Glutamatergic neuron (in vitro differentiated cells): ENCODE data around the gene CC2D2A. TPM values are rescaled to one million over a fixed set of nuclear protein-coding genes. Genes with fewer than 3 reads are reported as not detected.

Source experiments
- DNase-seq: peaks from one replicate; pipeline ENCODE4 v3.0.0; 2022
- H3K27ac Mint-ChIP-seq: one replicate; pipeline ENCODE4 v1.8.0; 2020; ENCODE audit warnings: mild to moderate bottlenecking, mixed read lengths, inconsistent platforms; ENCODE audit not compliant: unreplicated experiment
- H3K27me3 Mint-ChIP-seq: one replicate; pipeline ENCODE4 v1.8.0; 2020; ENCODE audit warnings: mild to moderate bottlenecking, moderate library complexity, mixed read lengths, inconsistent platforms; ENCODE audit not compliant: unreplicated experiment
- H3K36me3 Mint-ChIP-seq: one replicate; pipeline ENCODE4 v1.8.0; 2020; ENCODE audit warnings: mild to moderate bottlenecking, mixed read lengths, inconsistent platforms; ENCODE audit not compliant: unreplicated experiment
- H3K4me1 Mint-ChIP-seq: one replicate; pipeline ENCODE4 v1.8.0; 2020; ENCODE audit warnings: mild to moderate bottlenecking, low read depth, mixed read lengths, inconsistent platforms; ENCODE audit not compliant: unreplicated experiment
- H3K4me3 Mint-ChIP-seq: one replicate; pipeline ENCODE4 v1.8.0; 2020; ENCODE audit warnings: mild to moderate bottlenecking, mixed read lengths, inconsistent platforms; ENCODE audit not compliant: unreplicated experiment
- H3K9me3 Mint-ChIP-seq: one replicate; pipeline ENCODE4 v1.8.0; 2020; ENCODE audit warnings: mild to moderate bottlenecking, moderate library complexity, mixed read lengths, inconsistent platforms; ENCODE audit not compliant: unreplicated experiment
- total RNA-seq: library from RNA; stranded (reverse); fragmentation: NEBNext Ultra II Directional; extraction: Animal tissue kit (Norgen Biotek cat#: 25700); gene quantifications from one replicate; pipeline ENCODE4 v1.2.1, GENCODE V29; 2021; ENCODE audit not compliant: unreplicated experiment
- TF ChIP-seq, protein P1 (sequence below): fragments of 200-600 bp; sonication (generic); IDR thresholded peaks from one replicate; pipeline ENCODE4 v1.5.0; 2021; ENCODE audit not compliant: partially characterized antibody, unreplicated experiment

CC2D2A gene
- total RNA-seq, 1 donor from 2014 or later = 13.3 TPM

DNA sequence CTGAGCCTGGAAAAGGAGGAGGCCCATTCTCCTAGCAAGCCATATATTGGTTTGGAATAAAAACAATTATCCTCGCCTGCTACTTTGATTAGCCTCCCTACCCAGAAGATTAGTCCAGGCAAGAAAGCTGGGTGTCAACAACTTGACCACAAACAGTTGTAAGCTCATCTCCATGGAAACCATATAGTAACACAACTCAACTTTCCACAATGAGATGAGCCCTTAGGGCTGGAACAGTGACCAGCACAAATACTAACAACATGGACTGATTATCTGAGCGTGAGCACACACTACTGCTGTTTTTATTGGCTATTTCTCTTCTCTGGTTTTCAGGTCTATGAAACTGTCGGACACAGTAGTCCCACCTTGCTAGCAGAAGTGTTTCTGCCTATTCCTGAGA, 80.8 kb downstream of the CC2D2A start:
- Mint-ChIP-seq H3K4me3 (no peak overlapping the region), H3K27me3 (peaks cover 2% of the 10 kb centered on the region), H3K27ac (no peak overlapping the region), H3K4me1 (peaks cover under 1% of the 10 kb centered on the region), H3K9me3 (no peaks in the 10 kb centered on the region), H3K36me3 (no peaks in the 10 kb centered on the region)
- no peak for DNase-seq
- TF ChIP-seq, protein P1, sequence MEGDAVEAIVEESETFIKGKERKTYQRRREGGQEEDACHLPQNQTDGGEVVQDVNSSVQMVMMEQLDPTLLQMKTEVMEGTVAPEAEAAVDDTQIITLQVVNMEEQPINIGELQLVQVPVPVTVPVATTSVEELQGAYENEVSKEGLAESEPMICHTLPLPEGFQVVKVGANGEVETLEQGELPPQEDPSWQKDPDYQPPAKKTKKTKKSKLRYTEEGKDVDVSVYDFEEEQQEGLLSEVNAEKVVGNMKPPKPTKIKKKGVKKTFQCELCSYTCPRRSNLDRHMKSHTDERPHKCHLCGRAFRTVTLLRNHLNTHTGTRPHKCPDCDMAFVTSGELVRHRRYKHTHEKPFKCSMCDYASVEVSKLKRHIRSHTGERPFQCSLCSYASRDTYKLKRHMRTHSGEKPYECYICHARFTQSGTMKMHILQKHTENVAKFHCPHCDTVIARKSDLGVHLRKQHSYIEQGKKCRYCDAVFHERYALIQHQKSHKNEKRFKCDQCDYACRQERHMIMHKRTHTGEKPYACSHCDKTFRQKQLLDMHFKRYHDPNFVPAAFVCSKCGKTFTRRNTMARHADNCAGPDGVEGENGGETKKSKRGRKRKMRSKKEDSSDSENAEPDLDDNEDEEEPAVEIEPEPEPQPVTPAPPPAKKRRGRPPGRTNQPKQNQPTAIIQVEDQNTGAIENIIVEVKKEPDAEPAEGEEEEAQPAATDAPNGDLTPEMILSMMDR = no peak

DNA sequence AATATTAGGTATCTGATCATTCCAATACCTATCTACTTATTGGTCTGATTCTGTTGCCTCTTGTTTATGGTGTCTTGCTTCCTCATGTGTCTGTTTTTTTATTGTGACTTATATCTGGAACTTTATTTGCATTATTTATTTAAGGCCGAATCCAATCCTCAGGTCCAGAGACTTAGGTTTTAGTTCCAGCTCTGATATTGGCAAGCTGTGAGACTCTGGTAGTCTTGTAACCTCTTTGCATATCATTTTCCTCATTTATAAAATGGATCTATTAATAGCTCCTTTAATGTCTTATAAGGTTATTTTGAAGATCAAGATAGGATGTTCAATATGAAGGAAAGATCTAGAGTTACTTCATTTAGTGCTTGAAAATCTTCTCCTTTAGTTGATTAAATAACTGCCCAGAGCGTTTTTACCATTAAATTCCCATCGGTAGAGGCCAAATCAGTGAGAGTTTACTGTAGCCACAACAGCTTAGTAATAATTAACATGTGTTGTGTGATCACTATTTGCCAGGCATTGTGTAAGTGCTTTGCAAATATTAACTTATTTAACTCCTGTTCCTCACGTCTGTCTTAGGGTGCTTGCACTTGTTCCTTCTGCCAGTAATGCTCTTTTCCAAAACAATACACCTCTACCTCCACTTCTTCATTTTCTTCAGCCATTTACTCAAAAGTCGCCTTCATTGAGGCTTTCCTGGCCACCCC, 82.2 kb downstream of the CC2D2A start:
- DNase-seq = no peak
- no peak overlapping the region for H3K4me3 Mint-ChIP-seq
- TF ChIP-seq, protein P1 = no peak
- H3K27me3 Mint-ChIP-seq = peaks cover 2% of the 10 kb centered on the region
- H3K9me3 Mint-ChIP-seq = no peaks in the 10 kb centered on the region
- no peaks in the 10 kb centered on the region for H3K36me3 Mint-ChIP-seq
- H3K27ac Mint-ChIP-seq = no peak overlapping the region
- no peaks in the 10 kb centered on the region for H3K4me1 Mint-ChIP-seq

DNA sequence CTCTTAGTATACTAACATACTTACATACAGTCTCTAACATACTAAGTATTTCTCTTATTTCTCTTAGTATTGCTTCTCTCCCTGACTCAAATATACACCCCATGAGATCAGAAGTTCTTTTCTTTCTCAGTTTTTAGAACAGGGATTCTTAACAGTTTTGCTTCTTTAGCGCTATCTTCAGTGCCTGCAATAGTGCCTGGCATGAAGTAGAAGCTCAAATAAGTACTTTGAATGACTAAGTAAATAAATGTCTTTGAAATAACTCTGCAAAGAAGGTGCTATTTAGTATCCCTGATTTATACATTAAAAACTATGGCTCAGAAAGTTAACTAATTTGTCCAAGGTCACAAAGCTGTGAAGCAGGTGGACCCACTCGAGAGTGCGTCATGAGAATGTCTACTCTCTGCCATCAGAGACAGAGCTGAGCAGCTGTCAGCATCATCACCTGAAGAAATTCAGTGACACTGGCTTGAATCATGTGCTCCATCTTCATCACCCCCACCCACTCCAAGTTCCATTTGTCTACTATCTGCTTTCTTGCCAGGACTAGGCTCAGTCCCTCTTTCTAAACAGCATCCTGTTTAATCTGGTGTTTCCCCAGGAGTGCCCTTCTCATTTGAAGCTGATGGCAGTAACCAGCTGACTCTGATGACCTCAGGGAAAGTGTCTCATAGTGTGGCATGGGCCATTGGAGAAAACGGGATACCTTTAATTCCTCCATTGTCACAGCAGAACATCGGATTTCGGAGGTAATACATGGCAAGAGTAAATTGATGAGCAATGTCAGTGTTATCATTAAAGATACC, 83.1 kb downstream of the CC2D2A start:
- H3K27me3 Mint-ChIP-seq = peaks cover 1% of the 10 kb centered on the region
- no peak overlapping the region for H3K4me3 Mint-ChIP-seq
- no peak overlapping the region for H3K27ac Mint-ChIP-seq
- no peak for DNase-seq
- H3K9me3 Mint-ChIP-seq = no peaks in the 10 kb centered on the region
- H3K36me3 Mint-ChIP-seq = no peaks in the 10 kb centered on the region
- TF ChIP-seq, protein P1 = no peak
- no peaks in the 10 kb centered on the region for H3K4me1 Mint-ChIP-seq

DNA sequence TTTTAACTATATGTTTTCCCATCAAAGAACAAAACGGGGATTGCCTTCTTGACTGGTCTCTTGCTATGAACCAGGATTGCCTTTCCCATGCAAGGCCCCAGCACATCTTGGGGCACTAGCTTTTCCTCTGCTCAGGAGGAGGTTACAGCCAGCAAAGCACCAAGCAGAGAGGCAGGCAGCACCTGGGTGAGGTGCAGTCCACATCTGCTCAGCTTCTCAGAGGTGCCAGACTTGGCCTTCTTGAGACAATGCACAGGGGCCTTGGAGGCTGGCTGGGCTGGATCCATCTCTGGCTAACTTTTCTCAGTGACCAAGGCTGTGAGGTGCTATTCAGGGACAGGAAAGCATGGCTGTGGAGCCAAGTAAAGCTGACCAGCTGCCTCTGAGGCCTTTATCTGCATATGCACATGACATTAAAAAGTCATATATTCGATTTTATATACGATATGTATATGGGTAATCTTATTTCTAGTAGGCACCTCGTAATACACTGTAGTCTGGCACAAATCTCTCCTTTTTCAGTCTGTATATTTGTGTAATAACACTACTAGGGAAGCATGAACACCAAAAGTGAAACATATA, 86.9 kb downstream of the CC2D2A start:
- TF ChIP-seq, protein P1 = no peak
- DNase-seq = no peak
- no peak overlapping the region for H3K27ac Mint-ChIP-seq
- peaks cover 2% of the 10 kb centered on the region for H3K27me3 Mint-ChIP-seq
- H3K4me3 Mint-ChIP-seq = no peak overlapping the region
- no peaks in the 10 kb centered on the region for H3K4me1 Mint-ChIP-seq
- no peaks in the 10 kb centered on the region for H3K9me3 Mint-ChIP-seq
- no peaks in the 10 kb centered on the region for H3K36me3 Mint-ChIP-seq
